GM21786 (cell line): ENCODE data around the gene HSPBP1.
"Not testable (repeated sequence)": the region's sequence is repeated elsewhere in the genome, so short reads cannot be mapped to it uniquely, and the experiment has no call there.

Experiments used
- ATAC-seq: cut with Tn5 transposase; IDR thresholded peaks from one replicate; pipeline ENCODE4 v1.9.1; 2021; ENCODE audit not compliant: unreplicated experiment

The HSPBP1 gene, protein sequence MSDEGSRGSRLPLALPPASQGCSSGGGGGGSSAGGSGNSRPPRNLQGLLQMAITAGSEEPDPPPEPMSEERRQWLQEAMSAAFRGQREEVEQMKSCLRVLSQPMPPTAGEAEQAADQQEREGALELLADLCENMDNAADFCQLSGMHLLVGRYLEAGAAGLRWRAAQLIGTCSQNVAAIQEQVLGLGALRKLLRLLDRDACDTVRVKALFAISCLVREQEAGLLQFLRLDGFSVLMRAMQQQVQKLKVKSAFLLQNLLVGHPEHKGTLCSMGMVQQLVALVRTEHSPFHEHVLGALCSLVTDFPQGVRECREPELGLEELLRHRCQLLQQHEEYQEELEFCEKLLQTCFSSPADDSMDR

DNA sequence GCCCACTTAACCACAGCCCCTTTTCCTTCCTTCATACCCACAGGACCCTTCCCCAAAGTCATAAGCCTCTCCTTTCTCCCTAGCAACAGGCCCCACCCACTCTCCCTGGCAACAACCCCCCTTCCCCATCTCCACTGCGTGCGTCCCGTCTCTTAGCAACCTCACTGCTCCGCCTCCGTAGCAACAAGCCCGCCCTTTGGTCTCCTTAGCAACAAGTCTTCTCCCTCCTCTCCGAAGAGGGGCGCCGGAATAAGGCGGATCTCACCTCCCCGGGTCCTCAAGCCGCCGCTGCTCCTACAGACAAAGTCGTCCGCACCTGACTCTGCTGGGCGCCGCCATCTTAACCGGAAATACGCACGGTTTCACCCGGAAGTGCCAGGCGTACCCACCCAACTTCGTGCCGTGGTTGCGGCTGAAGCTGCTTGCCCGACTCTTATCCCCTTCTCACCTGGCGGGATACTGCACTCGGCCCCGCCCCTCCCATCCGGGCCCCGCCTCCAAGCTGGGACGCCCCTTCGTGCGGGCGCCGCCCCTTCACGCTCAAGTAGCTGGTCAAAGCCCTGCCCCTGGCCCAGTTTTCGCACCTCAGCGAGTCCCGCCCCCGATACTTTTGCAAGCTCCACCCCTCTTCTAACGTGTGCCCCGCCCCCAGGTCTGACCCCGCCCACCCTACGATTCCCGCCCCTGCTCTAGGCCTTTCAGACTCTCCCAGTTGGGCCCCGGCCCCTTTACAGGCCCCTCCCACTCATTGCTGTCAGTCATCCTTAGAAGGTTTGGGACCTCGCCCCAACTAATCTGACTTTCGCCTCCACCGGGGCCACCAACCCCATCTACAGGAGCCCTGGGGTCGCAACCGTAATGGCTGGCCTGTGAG is at the start of gene HSPBP1:
HSPBP1 (minus strand) TSS at position 341 of the 874 bp plus-strand sequence. CDS start 502 bp downstream, outside the sequence.
- ATAC-seq, result peak; percentile 73

DNA sequence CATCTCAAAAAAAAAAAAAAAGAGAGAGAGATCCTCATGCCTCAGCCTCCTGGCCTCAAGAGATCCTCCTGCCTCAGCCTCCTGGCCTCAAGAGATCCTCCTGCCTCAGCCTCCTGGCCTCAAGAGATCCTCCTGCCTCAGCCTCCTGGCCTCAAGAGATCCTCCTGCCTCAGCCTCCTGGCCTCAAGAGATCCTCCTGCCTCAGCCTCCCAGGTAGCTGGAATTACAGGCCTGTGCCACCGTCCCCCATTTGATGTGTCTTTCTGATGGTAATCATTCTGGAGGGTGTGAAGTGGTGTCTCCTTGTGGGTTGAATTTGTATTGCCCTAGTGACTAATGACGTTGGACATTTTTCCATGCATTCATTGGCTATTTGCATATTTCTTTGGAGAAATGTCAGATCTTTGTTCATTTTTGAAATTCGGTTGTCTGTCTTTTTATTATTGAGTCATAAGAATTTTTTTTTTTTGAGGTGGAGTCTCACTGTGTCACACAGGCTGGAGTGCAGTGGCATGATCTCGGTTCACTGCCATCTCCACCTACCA is 48.9 kb upstream of the HSPBP1 start:
- not testable (repeated sequence) for ATAC-seq

DNA sequence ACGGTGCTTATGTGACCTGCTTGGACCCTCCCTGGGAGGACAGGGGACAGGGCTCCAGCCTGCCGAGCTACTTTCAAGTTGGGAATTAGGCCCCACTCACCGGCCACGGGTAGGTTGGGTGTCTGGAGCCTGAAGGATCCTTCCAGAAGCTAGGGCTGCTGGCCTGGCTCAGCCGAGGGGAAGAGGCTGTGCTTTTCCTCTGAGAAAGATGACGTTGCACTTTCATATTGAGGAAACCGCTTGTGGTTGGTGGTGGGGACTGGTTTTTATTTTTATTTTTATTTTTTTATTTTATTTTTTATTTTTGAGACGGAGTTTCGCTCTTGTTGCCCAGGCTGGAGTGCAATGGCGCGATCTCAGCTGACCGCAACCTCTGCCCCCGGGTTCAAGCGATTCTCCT is 45.3 kb upstream of the HSPBP1 start, which contains the start of gene TMEM150B:
TMEM150B (minus strand) TSS at position 170 of the 400 bp plus-strand sequence. CDS start 4,305 bp downstream, outside the sequence.
- no peak for ATAC-seq

DNA sequence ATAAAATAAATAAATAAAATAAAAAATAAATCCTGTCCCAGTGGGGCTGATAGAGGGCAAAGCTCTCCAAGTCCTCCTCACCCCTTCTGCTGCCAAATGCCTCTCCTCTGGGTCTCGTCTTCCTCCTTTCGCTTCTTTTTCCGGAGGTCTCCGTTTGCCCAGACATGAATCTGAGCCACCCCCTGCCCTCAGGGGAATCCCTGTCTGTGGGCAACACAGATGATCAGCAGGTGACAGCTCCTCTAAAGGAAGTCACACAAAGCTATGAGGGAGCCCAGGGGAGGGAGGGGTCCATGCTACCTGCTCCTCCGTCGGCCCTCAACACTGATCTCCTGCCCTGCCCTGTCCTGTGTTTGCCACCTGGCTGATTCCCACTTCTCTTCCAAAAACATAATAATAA is 44.8 kb upstream of the HSPBP1 start:
- ATAC-seq, result no peak

DNA sequence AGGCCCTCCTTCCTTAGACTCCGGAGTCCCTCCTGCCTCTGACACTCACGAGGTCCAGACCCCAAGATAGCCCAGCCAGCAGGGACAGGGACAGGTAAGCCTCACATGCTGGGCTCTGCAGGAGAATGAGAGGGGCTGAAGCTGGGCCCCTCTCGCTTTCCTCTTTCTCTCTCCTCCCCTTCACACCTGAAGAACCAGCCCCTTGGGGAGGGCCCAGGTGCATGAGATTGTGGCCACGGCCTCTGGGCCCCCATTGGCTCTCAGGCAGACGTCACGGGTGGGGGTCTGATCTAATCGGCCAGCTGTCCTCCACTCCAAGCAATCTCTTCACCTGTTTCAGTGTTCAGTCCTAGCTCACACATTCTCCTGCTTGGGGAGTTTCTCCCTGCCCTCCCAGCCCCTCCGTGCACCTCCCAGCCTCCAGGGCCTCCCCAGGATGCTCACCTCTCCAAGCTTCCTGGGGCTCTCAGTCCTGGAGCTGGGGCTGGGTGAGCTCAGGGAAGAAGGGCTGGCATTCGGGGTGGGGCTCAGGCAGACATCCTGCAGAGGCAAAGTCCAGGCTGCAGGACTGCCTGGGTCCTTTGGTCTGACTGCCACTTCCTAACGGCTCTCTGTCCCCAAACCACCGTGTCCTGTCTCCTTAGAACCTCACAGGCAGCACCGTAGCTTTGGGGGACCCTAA is 42.4 kb upstream of the HSPBP1 start:
- ATAC-seq, result no peak

DNA sequence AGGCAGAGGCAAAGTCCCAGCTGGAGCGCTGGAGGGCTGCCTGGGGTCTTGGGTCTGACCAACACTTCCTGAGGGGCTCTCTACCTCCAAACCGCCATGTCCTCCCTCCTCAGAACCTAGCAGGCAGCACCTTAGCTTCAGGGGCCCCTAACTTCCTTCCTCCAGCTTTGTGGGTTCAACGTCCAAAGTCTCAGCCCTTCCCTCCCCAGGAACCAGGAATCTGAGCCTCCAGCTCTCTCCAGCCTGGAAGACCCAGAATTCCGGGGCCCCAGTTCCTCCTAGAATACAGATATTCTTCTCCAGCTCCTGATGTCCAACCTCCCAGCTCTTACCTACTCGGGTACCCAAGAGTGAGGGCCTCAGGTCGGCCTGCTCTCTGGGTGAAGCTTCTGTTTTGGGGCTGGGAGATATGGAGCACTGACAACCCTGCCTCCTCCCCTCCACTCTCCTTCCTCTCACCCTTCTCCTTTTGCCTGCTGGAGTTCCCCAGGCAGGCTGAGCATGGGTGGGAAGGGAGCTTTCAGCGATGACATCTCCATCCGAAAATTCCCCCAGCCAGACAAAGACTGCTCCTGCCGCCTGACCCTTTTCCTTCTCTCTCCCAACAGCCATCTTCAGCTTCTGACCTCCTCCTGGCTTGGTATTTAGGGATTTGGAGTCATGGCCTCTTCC is 41.7 kb upstream of the HSPBP1 start:
- ATAC-seq, result no peak

DNA sequence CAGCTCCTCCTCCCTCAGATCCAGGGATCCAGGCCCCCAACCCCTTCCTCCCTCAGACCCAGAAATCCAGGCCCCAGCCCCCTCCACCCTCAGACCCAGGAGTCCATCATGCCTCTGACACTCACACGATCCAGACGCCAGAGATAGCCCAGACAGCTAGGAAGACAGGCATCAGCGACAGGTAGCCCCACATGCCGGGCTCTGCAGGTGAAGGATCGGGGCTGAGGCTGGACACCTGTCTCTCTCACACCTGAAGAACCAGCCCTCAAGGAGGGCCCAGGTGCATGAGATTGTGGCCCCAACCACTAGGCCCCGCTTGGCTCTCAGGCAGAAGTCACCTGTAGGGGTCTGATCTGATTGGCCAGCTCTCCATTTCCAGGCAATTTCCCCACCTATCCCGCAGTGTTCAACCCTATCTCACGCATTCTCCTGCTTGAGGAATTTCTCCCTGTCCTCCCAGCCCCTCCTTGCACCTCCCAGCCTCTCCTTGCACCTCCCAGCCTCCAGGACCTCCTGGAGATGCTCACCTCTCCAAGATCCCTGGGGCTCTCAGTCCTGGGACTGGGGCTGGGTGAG is 41.0 kb upstream of the HSPBP1 start:
- ATAC-seq, result no peak

DNA sequence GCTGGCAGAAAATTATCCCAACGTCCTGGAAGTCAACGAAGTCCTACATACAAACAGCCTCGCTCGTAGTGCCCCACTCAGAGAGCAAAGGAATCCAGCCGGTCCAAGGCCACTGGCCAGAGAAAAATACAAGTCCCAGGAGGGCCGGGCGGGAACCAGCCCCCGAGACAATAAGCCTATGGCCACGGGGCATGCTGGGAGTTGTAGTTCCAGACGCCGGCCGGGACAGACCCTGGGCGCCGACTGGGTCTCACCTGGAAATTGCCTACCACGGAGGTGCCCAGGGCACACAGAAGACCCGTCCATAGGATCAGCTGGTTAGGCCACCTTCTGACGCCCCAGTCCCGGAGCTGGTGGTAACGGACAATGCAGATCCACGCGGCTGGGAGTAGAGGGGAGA is 39.9 kb upstream of the HSPBP1 start:
- no peak for ATAC-seq

DNA sequence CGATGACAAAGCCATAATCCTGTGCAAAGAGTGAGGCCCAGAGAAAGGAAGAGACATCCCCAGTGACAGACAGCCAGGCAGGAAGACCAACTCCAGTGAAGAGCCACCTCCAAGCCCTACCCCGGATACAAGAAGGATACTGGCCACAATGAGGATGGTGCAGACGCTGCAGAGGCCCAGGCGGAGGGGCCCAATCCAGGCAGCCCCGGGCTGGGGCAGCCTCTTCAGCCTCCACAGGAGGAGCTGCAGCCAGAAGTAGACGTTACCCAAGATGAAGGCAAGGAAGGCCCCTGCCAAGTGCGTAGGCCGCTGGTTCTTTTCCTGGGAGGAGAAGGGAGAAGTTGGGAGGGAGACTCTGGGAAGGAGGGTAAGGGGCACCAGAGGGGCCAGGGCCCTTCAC is 36.7 kb upstream of the HSPBP1 start:
- ATAC-seq, result no peak

DNA sequence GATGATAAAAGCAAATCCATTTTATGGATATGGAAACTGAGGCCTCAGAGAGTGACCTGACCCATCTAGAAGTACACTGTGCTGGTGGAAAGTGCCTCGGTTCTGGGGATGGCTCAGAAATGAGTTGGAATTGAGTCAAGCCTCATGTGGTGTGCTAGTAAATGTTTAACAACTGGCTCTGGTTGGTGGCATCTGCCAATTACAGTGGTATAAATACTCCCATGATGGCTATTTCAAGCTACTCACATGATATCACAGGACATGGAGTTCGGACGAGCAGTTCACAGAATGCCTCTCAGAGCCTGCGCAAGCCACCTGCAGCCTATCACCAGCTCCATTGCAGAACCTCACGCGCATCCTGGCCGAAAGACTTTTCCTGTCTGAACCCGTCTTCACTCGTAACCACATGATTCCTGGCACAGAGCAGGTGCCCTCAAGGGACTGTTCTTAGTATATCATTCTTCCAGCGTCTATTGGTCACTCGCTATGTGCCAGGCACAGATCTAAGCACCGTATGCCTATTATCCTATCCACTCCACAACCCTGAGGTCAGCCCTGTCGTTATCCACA is 36.1 kb upstream of the HSPBP1 start:
- no peak for ATAC-seq

DNA sequence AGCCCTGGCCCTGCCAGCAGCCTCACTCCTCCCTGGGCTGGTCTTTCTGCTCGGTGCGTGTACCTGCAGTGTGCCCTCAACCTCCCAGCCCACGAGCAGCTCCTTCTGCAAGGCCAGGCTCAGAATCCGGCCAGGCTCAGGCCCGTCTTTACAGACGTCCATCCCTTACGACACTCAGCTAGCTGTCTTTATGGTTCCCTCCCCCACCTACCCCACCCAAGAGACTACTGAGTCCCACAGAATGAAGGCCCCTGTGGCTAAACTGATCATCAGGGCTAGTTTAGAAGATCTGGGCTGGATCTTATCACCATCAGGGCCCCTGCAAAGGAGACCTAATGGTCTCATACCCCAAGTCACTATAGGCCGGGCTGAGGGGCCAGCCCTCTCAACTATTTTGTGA is 34.5 kb upstream of the HSPBP1 start:
- no peak for ATAC-seq

DNA sequence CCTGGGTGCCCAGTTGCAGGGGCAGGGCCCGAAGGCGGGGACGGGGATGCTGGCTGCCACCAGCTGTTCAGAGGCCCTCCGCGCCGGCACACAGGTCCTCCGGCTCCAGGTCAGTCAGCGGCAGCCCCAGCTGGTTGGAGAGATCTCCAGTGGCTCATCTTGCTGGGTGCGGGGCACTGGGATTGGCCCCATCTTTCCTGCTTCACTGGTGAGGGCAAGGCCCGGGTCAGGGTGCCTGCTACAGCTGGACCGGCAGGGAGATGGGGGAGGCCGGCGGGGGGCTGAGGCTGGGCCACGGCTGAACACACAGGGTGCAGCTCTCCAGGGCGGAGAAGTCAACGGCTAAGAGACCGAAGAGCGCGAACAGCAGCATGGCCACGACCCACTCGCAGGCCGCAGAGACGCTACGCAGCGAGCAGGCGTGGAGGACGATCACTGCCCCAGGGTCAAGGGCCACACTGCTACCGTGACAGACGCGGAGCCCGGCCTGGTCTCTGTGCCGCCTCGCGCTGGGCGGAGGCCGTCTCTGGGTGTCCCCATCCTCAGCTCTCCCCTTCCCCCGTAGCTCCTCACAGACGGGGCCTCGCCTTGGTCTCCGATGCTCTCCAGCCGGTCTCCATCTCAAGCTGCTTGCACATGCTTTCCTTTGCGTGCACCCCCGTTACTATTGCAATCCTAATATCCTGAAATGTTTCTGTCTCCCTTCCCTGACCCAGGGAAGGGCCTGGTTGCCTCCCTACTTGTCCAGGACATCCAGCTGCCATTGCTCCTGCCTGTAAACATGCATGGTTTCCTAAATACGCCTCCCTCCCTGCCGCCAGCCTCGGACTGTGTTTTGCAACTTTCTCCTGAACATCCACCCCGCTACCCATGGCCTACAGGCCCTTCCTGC is 33.0 kb upstream of the HSPBP1 start:
- ATAC-seq, result no peak

DNA sequence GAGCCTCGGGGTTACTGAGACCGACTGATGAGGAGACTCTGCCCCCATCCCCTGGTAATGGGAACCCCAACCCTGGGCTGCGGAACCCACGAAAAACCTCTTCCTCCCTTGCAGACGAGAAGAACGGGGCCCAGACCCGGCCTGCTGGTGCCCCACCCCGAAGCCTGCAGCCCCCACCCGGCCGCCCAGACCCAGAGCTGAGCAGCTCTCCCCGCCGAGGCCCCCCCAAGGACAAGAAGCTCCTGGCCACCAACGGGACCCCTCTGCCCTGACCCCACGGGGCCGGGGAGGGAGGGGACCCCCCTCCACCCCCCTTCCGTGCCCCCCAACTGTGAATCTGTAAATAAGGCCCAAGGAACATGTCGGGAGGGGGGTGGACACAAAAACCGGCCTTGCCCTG is 31.9 kb upstream of the HSPBP1 start:
- no peak for ATAC-seq

DNA sequence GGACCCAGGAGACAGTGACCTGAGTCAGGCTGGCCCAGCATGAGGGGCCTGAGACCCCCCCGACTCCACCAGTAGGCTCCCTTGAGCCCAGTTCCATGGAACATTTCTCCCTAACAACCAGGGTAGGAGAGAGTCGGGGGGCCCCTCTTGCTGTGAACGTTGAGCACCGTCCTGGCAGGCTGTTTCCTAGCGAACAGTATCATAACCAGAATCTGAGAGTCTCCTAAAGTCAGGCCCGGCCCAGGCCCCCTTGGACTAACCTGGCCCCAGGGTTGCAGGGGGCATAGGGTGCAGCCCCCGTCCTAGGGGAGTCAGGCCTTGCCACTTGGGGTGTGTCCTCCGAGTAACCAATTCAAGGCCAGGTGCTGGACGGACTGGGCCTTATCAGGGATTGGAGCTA is 31.5 kb upstream of the HSPBP1 start:
- ATAC-seq, result no peak

DNA sequence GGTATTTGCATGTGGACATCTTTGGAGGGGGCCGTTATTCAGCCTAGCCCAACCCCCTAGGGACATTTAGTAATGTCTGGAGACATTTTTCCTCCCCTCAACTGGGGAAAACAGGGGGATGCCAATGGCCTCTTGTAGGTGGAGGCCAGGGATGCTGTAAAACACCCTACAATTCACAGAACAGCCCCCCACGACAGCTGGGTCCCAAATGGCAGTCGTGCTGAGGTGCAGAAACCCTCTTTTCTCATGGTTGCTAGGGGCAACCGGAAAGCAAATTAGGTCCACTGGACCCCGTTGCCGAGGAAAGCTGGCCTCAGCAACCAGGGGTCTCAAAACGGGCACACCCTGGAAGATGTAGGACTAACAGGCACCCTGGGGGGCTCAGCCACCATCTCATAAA is 30.6 kb upstream of the HSPBP1 start:
- no peak for ATAC-seq

DNA sequence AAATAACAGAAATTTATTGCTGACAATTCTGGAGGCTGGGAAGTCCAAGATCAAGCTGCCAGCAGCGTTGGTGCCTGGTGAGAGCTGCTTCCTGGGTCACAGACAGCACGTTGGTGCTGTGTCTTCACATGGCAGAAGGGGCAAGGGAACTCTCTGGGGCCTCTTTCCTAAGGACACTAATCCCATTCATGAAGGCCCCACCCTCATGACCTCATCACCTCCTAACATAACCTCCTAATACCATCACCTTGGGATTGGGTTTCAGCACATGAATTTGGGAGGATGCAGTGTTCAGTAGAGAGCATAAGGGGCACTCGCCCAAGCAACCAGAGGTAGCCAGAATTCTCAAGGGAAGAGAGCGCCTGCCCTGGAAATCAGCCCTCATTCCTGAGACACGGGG is 29.5 kb upstream of the HSPBP1 start:
- no peak for ATAC-seq

DNA sequence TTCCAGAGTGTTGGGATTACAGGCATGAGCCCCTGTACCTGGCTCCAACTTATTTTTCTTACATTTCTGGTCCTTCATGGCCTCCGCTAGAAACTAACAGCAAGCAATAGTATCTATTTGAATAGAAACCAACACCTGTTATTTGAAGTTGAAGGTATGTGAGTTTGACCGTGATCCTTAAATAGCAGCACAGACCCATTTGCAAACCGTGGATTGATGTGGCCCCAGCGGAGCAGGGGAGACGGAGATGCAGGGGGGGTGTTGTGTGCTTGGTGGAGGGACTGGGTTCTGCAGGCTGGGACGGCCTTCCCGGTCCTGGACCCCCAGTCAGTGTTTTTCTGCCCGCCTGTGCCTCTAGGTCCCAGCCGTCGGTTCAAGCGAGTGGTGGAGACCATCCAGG is 28.4 kb upstream of the HSPBP1 start:
- no peak for ATAC-seq

DNA sequence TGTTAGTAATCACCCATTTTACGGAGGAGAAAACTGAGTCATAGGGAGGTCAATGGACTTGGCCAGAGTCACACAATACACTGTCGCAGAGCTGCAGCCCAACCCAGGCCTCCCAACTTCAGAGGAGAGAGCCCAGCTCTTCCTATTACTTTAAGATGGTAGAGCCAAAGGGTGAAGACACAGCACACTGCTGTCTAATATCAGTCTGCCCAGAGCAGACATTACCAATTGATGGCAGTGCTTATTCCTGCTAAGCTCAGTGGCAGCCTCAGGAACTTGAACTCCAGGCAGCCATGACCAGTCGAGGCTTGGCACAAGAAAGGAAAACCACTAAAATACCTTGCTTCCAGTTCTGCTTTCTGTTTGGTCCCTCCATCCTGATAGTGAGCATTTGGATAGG is 26.8 kb upstream of the HSPBP1 start:
- ATAC-seq, result no peak

DNA sequence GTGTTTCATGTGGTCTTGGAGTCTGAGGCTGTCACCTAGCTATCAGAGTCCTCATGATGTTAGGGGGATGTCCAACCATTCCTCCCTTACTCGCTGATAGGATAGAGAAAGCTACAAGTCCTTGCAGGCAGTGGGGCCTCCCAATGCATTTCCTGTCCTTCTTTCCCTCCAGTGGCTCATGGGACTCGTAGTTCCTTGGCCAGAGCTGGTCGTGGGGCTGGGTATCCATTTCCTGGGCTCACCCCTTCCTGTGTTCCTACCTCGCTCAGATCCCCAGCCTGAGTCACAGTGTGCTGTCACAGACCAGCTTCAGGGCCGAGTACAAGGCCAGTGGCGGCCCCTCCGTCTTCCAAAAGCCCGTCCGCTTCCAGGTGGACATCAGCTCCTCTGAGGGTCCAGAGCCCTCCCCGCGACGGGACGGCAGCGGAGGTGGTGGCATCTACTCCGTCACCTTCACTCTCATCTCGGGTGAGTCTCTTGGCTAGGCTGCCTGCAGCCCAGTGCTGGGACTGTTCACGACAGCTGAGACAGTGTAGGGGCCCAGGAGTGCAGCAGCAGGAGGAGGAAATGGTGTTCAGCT is 26.2 kb upstream of the HSPBP1 start:
- no peak for ATAC-seq
